Activated CD4-positive, alpha-beta memory T cell treated with anti-CD3 and anti-CD28 coated beads, Interleukin-2, amount 10 ng/mL, durations not matched to agents 7 days and 5 days (primary cell): Measurements from ENCODE around the gene CR1L. TPM values are rescaled to one million over a fixed set of nuclear protein-coding genes. Genes with fewer than 3 reads are reported as not detected.
"Not testable (repeated sequence)": the region's sequence is repeated elsewhere in the genome, so short reads cannot be mapped to it uniquely, and the experiment has no call there.

Experiments
- CTCF ChIA-PET: fragments of 350-600 bp; sonication (Branson Sonifier 250); formaldehyde crosslinking; loops from one replicate; lab custom pipeline; 2021; ENCODE audit warnings: antibody characterized with exemption, inconsistent platforms; lab: Charles Lee
- POLR2A ChIA-PET: fragments of 350-600 bp; sonication (Branson Sonifier 250); formaldehyde crosslinking; loops from one replicate; lab custom pipeline; 2021; ENCODE audit warnings: antibody characterized with exemption; lab: Charles Lee
- DNase-seq: peaks from one replicate; pipeline ENCODE4 v3.0.0-alpha.2; 2020
- H3K27ac Mint-ChIP-seq: one replicate; pipeline ENCODE4 v1.8.0; 2021; ENCODE audit warnings: mild to moderate bottlenecking, mixed read lengths
- H3K27me3 Mint-ChIP-seq: one replicate; pipeline ENCODE4 v1.8.0; 2021; ENCODE audit warnings: mixed read lengths
- H3K36me3 Mint-ChIP-seq: one replicate; pipeline ENCODE4 v1.8.0; 2021; ENCODE audit warnings: low read depth, mixed read lengths
- H3K4me1 Mint-ChIP-seq: one replicate; pipeline ENCODE4 v1.8.0; 2021; ENCODE audit warnings: mixed read lengths
- H3K4me3 Mint-ChIP-seq: one replicate; pipeline ENCODE4 v1.8.0; 2021; ENCODE audit warnings: mild to moderate bottlenecking, mixed read lengths
- H3K9me3 Mint-ChIP-seq: one replicate; pipeline ENCODE4 v1.8.0; 2021; ENCODE audit warnings: mixed read lengths
- total RNA-seq, 2 experiments: library from RNA; stranded (reverse); gene quantifications; one replicate each; pipeline ENCODE4 v1.2.3, GENCODE V29; 2021

CR1L gene
- total RNA-seq, 2 experiments from 2014 or later = not detected

DNA sequence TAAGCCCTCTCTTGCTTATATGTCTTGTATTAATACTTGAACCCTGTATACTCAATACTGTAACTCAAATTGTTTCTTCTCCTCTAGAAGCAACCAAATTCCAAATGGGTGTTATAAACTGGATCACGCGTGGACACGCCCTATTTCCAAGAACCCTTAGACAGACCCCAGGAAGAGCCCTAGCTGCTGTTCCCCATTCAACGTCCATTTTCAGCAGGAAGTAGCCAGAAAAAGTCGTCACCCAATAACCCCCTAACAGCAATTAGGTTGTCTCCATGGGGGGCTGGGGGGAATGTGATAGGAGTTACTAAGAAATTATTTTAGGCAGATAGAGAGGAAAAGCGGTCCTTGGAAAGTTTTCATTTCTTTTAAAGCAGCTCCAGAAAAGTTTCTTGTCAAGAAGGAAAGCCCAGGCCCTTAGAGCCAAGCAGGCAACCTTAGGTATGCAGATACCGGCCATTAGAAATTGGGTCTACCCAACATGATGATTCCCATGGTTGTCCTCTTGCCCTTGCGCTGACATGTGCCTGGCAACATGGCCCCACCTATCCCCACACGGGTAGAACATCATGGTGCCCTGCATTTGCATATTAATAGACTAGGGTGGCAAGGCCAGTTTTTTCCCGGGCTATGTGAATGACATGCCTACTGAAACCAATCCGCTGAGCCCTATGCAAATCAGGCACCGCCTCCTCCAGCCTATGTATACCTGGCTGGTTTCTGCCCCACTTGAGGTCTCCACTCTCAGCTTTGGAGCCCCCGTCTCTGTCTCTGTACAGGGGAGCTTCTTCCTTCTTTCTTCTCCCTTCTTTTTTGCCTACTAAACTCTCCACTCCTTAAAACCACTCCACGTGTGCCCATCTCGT, 102.9 kb downstream of the CR1L start:
- POLR2A ChIA-PET = no interaction called here
- Mint-ChIP-seq H3K4me1 (peaks cover 29% of the 10 kb centered on the region), H3K27me3 (no peaks in the 10 kb centered on the region), H3K9me3 (no peaks in the 10 kb centered on the region), H3K27ac (no peak overlapping the region), H3K4me3 (no peak overlapping the region), H3K36me3 (peaks cover 4% of the 10 kb centered on the region)
- no peak for DNase-seq
- CTCF ChIA-PET = interaction anchor here (0.9 kb wide), 1 partner anchor 50 kb away, joined by 4 read pairs; no protein-coding TSS in a partner anchor

- Mint-ChIP-seq H3K27ac (no peak overlapping the region), H3K4me1 (peaks cover 39% of the 10 kb centered on the region), H3K36me3 (peaks cover 4% of the 10 kb centered on the region), H3K4me3 (no peak overlapping the region), H3K9me3 (no peaks in the 10 kb centered on the region), H3K27me3 (no peaks in the 10 kb centered on the region)
- CTCF ChIA-PET = no interaction called here
- POLR2A ChIA-PET = no interaction called here
- DNase-seq = no peak
Observed at GRCh38 chr1:207748737-207749528, 104.0 kb downstream of the CR1L start.

DNA sequence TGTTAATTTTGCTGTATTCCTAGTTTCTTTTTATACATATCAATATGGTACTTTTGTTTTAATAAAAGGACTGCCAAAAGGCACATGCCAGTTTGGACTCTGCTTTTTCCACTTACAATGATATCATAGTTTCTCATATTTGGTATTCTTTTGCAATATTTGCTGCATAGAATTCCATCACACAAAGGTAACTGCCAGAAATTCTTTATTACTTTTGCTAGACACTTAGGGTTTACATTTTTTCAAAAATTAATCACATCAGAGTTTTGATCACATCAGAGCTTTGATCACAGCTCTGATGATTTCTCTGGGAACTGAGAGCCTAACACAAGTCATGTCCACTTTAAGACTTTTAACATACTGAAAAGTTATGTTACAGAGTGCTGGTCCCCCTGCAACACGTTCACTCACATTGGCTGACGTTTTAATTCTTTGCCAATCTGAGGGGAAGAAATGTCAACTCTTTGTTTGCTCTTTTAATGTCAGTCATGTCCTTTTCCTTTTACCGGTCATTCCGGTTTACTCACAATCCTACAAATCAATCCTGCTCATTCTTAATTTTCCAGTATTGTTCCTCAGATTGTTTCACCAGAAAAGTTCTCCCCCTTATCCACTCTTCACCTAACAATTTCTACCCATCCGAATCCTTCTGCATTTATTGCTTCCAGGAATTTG, 105.8 kb downstream of the CR1L start:
- CTCF ChIA-PET = no interaction called here
- POLR2A ChIA-PET = interaction anchor here (1.1 to 2.3 kb wide), 3 partner anchors 12 to 698 kb away, joined by 3 to 10 read pairs (median 3); partner anchors contain the start of gene PFKFB2
- no peaks in the 10 kb centered on the region for H3K9me3 Mint-ChIP-seq
- peaks cover 4% of the 10 kb centered on the region for H3K36me3 Mint-ChIP-seq
- H3K27me3 Mint-ChIP-seq = no peaks in the 10 kb centered on the region
- H3K27ac Mint-ChIP-seq = peak overlapping the region; percentile 93
- peaks cover 56% of the 10 kb centered on the region for H3K4me1 Mint-ChIP-seq
- no peak for DNase-seq
- peak overlapping the region; percentile 100 for H3K4me3 Mint-ChIP-seq

- ChIA-PET POLR2A (interaction anchor here (1.1 to 2.3 kb wide), 3 partner anchors 12 to 699 kb away, joined by 3 to 10 read pairs (median 3); partner anchors contain the start of gene PFKFB2), CTCF (interaction anchor here (1.9 kb wide), 1 partner anchor 134 kb away, joined by 6 read pairs; no protein-coding TSS in a partner anchor)
- Mint-ChIP-seq H3K27ac (peak overlapping the region; percentile 93), H3K36me3 (peaks cover 11% of the 10 kb centered on the region), H3K4me1 (peaks cover 63% of the 10 kb centered on the region), H3K4me3 (peak overlapping the region; percentile 100)
- not testable (repeated sequence) for H3K27me3 Mint-ChIP-seq, DNase-seq, H3K9me3 Mint-ChIP-seq
Observed at GRCh38 chr1:207751463-207751789, 106.5 kb downstream of the CR1L start.

DNA sequence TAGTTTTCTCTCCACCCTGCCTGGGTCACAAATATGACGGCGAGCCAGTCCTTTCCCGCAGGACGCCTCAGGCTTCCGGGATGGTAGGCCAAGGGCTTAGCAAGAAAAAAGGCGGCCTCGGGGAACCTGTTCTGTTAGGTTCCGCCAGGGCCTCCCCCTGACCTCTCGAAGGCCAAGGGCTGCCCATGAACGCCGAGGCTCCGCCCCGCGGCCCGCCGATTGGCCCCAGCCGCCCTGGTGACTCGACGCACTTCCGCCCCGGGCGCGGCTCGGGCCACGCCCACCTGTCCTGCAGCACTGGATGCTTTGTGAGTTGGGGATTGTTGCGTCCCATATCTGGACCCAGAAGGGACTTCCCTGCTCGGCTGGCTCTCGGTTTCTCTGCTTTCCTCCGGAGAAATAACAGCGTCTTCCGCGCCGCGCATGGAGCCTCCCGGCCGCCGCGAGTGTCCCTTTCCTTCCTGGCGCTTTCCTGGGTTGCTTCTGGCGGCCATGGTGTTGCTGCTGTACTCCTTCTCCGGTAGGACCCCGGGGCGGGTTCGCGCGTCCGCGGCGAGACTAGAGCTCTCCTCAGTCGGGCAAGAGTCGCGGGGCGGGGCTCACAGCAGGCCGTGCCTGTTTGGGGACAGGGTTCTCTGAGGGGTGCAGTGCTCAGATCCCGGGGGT, 107.0 kb downstream of the CR1L start, which contains the start of gene CD46:
TSS of gene CD46 (plus strand) at position 265 of the 666 bp plus-strand sequence. CDS start at position 424, 159 bp downstream.
- Mint-ChIP-seq H3K36me3 (peaks cover 16% of the 10 kb centered on the region), H3K27ac (peak within 1 kb of the TSS; percentile 93), H3K9me3 (no peaks in the 10 kb centered on the region), H3K4me3 (peak within 1 kb of the TSS; percentile 100), H3K27me3 (no peaks in the 10 kb centered on the region), H3K4me1 (peaks cover 67% of the 10 kb centered on the region)
- DNase-seq = peak; percentile 96
- CTCF ChIA-PET = interaction anchor here (0.8 to 1.9 kb wide), 3 partner anchors 38 to 133 kb away, joined by 3 to 6 read pairs (median 4); no protein-coding TSS in a partner anchor
- POLR2A ChIA-PET = interaction anchor here (0.6 to 2.3 kb wide), 9 partner anchors 13 to 699 kb away, joined by 3 to 10 read pairs (median 3); partner anchors contain the start of gene PFKFB2

DNA sequence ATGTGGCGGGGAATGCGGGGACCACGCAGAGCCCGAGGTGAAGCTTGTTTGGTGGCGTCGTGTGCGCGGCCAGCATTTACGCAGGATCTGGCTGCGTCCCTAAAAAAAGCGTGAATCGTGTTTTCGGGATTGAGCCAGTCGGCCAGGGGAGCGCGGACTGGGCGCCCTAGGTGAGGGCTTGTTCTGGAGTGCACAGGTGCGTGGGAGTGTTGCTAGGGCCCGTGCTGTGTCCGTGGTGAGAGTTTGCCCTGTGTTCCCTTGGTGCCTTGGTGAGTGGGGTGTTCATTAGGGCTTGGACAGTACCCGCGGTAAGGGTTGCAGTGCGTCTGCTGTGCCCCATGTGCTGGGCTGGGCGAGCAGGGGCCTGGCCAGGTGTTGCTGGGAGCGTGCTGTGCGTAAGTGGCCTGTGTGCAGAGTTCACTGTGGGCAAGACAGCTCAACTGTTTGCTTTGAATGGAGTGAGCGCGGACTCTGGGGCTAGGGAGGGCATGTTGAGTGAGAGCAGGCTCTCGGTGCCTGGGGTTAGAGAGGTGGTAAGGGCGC, 107.6 kb downstream of the CR1L start:
- H3K27me3 Mint-ChIP-seq = no peaks in the 10 kb centered on the region
- POLR2A ChIA-PET = interaction anchor here (0.6 to 2.3 kb wide), 8 partner anchors 35 to 700 kb away, joined by 3 to 10 read pairs (median 3); partner anchors contain the start of gene PFKFB2
- H3K27ac Mint-ChIP-seq = peak overlapping the region; percentile 93
- H3K4me1 Mint-ChIP-seq = peaks cover 69% of the 10 kb centered on the region
- no peaks in the 10 kb centered on the region for H3K9me3 Mint-ChIP-seq
- DNase-seq = peak; percentile 35
- H3K4me3 Mint-ChIP-seq = peak overlapping the region; percentile 100
- H3K36me3 Mint-ChIP-seq = peaks cover 18% of the 10 kb centered on the region
- CTCF ChIA-PET = interaction anchor here (0.6 to 4.1 kb wide), 6 partner anchors 39 to 1207 kb away, joined by 3 to 13 read pairs (median 4); no protein-coding TSS in a partner anchor

- Mint-ChIP-seq H3K27me3 (no peaks in the 10 kb centered on the region), H3K4me1 (peaks cover 71% of the 10 kb centered on the region), H3K27ac (no peak overlapping the region), H3K4me3 (peak overlapping the region; percentile 100), H3K9me3 (no peaks in the 10 kb centered on the region), H3K36me3 (peaks cover 27% of the 10 kb centered on the region)
- POLR2A ChIA-PET = no interaction called here
- DNase-seq = no peak
- CTCF ChIA-PET = interaction anchor here (1.3 to 4.1 kb wide), 2 partner anchors 44 to 116 kb away, joined by 5 to 13 read pairs; no protein-coding TSS in a partner anchor
Observed at GRCh38 chr1:207753611-207754010, 108.7 kb downstream of the CR1L start.

DNA sequence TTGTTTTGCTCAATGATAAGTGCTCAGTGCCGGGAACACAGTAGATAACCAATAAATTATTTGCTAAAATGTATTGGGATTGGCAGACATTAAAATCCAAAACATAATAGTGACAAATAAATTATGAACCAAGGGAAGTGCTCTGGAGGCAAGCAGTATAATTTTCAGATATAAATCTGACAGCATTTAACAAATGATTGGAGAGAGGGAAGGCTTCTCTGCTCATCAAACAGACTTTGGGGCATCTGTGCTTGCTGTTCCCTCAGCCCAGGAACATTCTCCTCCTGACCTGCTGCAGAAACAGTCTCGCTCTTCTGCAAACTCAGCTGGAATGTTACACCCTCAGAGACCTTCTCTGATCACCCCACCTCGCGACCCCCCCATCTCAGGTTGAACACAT, 109.1 kb downstream of the CR1L start:
- POLR2A ChIA-PET = no interaction called here
- peak overlapping the region; percentile 100 for H3K4me3 Mint-ChIP-seq
- CTCF ChIA-PET = interaction anchor here (1.3 to 4.1 kb wide), 2 partner anchors 43 to 115 kb away, joined by 5 to 13 read pairs; no protein-coding TSS in a partner anchor

GRCh38 chr1:207754974-207755700, 110.2 kb downstream of the CR1L start:
- ChIA-PET CTCF (interaction anchor here (1.3 to 4.1 kb wide), 2 partner anchors 42 to 74 kb away, joined by 3 to 13 read pairs; no protein-coding TSS in a partner anchor), POLR2A (interaction anchor here (0.5 to 1.2 kb wide), 3 partner anchors 42 to 353 kb away, joined by 4 read pairs; no protein-coding TSS in a partner anchor)
- no peak for DNase-seq
- peaks cover 35% of the 10 kb centered on the region for H3K36me3 Mint-ChIP-seq
- no peak overlapping the region for H3K4me3 Mint-ChIP-seq
- no peak overlapping the region for H3K27ac Mint-ChIP-seq
- no peaks in the 10 kb centered on the region for H3K27me3 Mint-ChIP-seq
- peaks cover 60% of the 10 kb centered on the region for H3K4me1 Mint-ChIP-seq
- no peaks in the 10 kb centered on the region for H3K9me3 Mint-ChIP-seq

More for the DNA sequence above, 109.1 kb downstream of the CR1L start:
- Mint-ChIP-seq H3K27me3 (no peaks in the 10 kb centered on the region), H3K27ac (no peak overlapping the region), H3K36me3 (peaks cover 27% of the 10 kb centered on the region), H3K9me3 (no peaks in the 10 kb centered on the region), H3K4me1 (peaks cover 67% of the 10 kb centered on the region)
- no peak for DNase-seq

GRCh38 chr1:207755846-207756693, 111.1 kb downstream of the CR1L start:
- CTCF ChIA-PET = interaction anchor here (1.3 to 4.1 kb wide), 2 partner anchors 41 to 73 kb away, joined by 3 to 13 read pairs; no protein-coding TSS in a partner anchor
- peak overlapping the region; percentile 1 for H3K4me3 Mint-ChIP-seq

More at GRCh38 chr1:207755846-207756693, 111.1 kb downstream of the CR1L start:
- DNase-seq = no peak
- POLR2A ChIA-PET = interaction anchor here (1.2 kb wide), 1 partner anchor 92 kb away, joined by 4 read pairs; no protein-coding TSS in a partner anchor
- Mint-ChIP-seq H3K27me3 (no peaks in the 10 kb centered on the region), H3K36me3 (peaks cover 42% of the 10 kb centered on the region), H3K27ac (peak overlapping the region; percentile 11), H3K4me1 (peaks cover 52% of the 10 kb centered on the region), H3K9me3 (no peaks in the 10 kb centered on the region)
